ENCODE measurements around the gene VWA3A.
A peak's percentile ranks its signal among the peaks of the same experiment; 100 is the strongest.
"Not testable (repeated sequence)": the region's sequence is repeated elsewhere in the genome, so short reads cannot be mapped to it uniquely, and the experiment has no call there.

The VWA3A gene

DNA sequence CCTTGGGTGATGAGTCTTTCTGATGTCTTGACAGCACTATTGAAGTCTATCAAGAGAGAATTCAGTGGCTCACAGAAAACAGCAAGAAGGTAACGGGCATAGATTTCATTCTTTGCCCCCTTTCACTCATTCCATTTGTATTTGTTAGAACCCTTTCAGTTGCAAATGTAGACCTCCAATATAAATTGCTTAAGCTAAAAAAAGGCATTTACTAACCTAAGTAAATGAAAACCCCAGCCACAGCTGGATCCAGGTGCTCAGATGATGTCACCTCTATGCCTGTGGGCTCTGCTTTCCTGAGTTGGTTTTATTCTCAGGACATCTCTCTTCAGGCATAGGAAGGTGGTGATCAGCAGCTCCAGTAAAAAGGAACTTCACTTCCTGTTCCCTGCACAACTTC lies 11.1 kb downstream of the VWA3A start:
- Histone ChIP-seq H3K4me1 (ENCODE audit: control insufficient read depth, low read depth, low read length) (no peaks in the 10 kb centered on the region), H4K8ac (ENCODE audit: low read depth, low read length) (no peak overlapping the region), H3K23ac (ENCODE audit: low read length) (no peak overlapping the region), H3K4me3 (ENCODE audit: low read length) (no peak overlapping the region), H3K18ac (ENCODE audit: low read length) (no peak overlapping the region), H2AK5ac (ENCODE audit: low read length) (no peak overlapping the region), H4K5ac (ENCODE audit: low read length) (no peak overlapping the region), H3K9ac (ENCODE audit: low read length) (no peak overlapping the region), H3K56ac (ENCODE audit: low read length) (no peak overlapping the region), H3K36me3 (ENCODE audit: control insufficient read depth, insufficient read depth, low read length) (no peaks in the 10 kb centered on the region), H3K27ac (ENCODE audit: low read depth, low read length) (no peak overlapping the region), H2BK15ac (replicated peaks; ENCODE audit: low read depth) (no peak overlapping the region), H2BK120ac (ENCODE audit: low read depth, low read length) (no peak overlapping the region), H3K4me2 (ENCODE audit: low read length) (no peak overlapping the region), H3K27me3 (ENCODE audit: insufficient read depth, low read length, poor library complexity) (no peaks in the 10 kb centered on the region), H3K79me2 (ENCODE audit: control insufficient read depth, insufficient read depth, low read length) (no peaks in the 10 kb centered on the region), H2BK5ac (ENCODE audit: low read length) (no peak overlapping the region), H3K4ac (ENCODE audit: low read depth, low read length) (no peak overlapping the region), H3K79me1 (ENCODE audit: low read length) (no peaks in the 10 kb centered on the region)
- no peak for DNase-seq
- WGBS (ENCODE audit: extremely low coverage, insufficient coverage, low lambda C conversion rate) = no CpG with 5 or more reads among the region's 1 CpG

DNA sequence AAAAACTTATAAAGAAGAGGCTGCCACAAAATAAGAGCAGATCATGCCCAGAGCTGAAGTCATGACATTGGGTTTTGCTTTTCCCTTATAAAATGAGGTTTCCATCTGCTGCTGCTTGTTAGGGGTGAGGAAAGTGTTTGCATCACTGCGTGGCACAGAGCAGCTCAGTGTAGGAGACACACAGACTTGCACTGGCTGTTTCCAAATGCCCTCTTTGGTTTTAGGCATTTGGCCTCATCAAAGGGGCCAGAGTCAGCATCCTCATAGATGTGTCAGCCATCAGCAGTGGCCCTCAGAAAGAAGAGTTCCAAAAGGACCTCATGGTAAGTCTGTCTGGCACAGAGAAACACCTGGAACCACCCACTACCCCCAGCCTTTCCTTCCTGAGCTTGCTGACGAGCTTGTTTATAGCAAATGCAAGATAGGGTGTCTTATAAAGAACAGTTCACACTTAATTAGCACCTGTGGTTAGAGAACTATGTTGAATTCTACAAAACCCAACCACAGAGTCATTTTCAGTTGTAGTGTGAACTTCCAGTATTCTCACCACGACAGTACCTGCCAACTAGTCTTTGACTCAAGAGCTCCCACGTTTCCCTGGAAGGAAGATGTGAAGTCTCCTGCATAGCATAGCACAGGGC lies 17.0 kb downstream of the VWA3A start:
- H3K56ac ChIP-seq (ENCODE audit: low read length) = no peak overlapping the region
- H3K4ac ChIP-seq (ENCODE audit: low read depth, low read length) = no peak overlapping the region
- H3K79me2 ChIP-seq (ENCODE audit: control insufficient read depth, insufficient read depth, low read length) = no peaks in the 10 kb centered on the region
- H4K8ac ChIP-seq (ENCODE audit: low read depth, low read length) = no peak overlapping the region
- H3K18ac ChIP-seq (ENCODE audit: low read length) = no peak overlapping the region
- no peak overlapping the region for H2AK5ac ChIP-seq (ENCODE audit: low read length)
- H2BK5ac ChIP-seq (ENCODE audit: low read length) = no peak overlapping the region
- peak; percentile 21 for DNase-seq
- H2BK15ac ChIP-seq (replicated peaks; ENCODE audit: low read depth) = no peak overlapping the region
- no peaks in the 10 kb centered on the region for H3K4me1 ChIP-seq (ENCODE audit: control insufficient read depth, low read depth, low read length)
- H3K27ac ChIP-seq (ENCODE audit: low read depth, low read length) = no peak overlapping the region
- H3K23ac ChIP-seq (ENCODE audit: low read length) = no peak overlapping the region
- no peaks in the 10 kb centered on the region for H3K79me1 ChIP-seq (ENCODE audit: low read length)
- no peak overlapping the region for H3K4me2 ChIP-seq (ENCODE audit: low read length)
- H4K5ac ChIP-seq (ENCODE audit: low read length) = no peak overlapping the region
- H3K9ac ChIP-seq (ENCODE audit: low read length) = no peak overlapping the region
- H3K27me3 ChIP-seq (ENCODE audit: insufficient read depth, low read length, poor library complexity) = no peaks in the 10 kb centered on the region
- no peak overlapping the region for H2BK120ac ChIP-seq (ENCODE audit: low read depth, low read length)
- WGBS (ENCODE audit: extremely low coverage, insufficient coverage, low lambda C conversion rate) = no CpG with 5 or more reads among the region's 4 CpGs
- no peaks in the 10 kb centered on the region for H3K36me3 ChIP-seq (ENCODE audit: control insufficient read depth, insufficient read depth, low read length)
- H3K4me3 ChIP-seq (ENCODE audit: low read length) = no peak overlapping the region

DNA sequence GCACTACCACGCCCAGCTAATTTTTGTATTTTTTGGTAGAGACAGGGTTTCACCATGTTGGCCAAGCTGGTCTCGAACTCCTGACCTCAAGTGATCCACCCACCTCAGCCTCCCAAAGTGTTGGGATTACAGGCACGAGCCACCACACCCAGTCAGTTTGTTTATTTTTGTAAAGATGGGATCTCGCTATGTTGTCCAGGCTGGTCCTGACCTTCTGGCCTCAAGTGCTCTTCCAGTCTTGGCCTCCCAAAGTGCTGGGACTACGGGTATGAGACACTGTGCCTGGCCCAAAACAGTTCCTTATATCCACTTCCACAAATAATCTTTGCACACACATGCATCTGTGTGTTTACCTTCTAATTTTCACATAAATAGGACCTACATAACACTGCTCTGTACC lies 19.3 kb downstream of the VWA3A start:
- not testable (repeated sequence) for H2BK15ac ChIP-seq (replicated peaks; ENCODE audit: low read depth); H3K4me2 ChIP-seq (ENCODE audit: low read length); H3K4ac ChIP-seq (ENCODE audit: low read depth, low read length); H3K18ac ChIP-seq (ENCODE audit: low read length); H3K27me3 ChIP-seq (ENCODE audit: insufficient read depth, low read length, poor library complexity); H4K5ac ChIP-seq (ENCODE audit: low read length); H3K27ac ChIP-seq (ENCODE audit: low read depth, low read length); DNase-seq; H3K4me3 ChIP-seq (ENCODE audit: low read length); H2BK5ac ChIP-seq (ENCODE audit: low read length); H2BK120ac ChIP-seq (ENCODE audit: low read depth, low read length); H3K56ac ChIP-seq (ENCODE audit: low read length); H2AK5ac ChIP-seq (ENCODE audit: low read length); H3K79me1 ChIP-seq (ENCODE audit: low read length); H3K23ac ChIP-seq (ENCODE audit: low read length); H3K36me3 ChIP-seq (ENCODE audit: control insufficient read depth, insufficient read depth, low read length); H3K9ac ChIP-seq (ENCODE audit: low read length); H3K79me2 ChIP-seq (ENCODE audit: control insufficient read depth, insufficient read depth, low read length); H4K8ac ChIP-seq (ENCODE audit: low read depth, low read length); H3K4me1 ChIP-seq (ENCODE audit: control insufficient read depth, low read depth, low read length)
- WGBS (ENCODE audit: extremely low coverage, insufficient coverage, low lambda C conversion rate) = no CpG with 5 or more reads among the region's 5 CpGs

DNA sequence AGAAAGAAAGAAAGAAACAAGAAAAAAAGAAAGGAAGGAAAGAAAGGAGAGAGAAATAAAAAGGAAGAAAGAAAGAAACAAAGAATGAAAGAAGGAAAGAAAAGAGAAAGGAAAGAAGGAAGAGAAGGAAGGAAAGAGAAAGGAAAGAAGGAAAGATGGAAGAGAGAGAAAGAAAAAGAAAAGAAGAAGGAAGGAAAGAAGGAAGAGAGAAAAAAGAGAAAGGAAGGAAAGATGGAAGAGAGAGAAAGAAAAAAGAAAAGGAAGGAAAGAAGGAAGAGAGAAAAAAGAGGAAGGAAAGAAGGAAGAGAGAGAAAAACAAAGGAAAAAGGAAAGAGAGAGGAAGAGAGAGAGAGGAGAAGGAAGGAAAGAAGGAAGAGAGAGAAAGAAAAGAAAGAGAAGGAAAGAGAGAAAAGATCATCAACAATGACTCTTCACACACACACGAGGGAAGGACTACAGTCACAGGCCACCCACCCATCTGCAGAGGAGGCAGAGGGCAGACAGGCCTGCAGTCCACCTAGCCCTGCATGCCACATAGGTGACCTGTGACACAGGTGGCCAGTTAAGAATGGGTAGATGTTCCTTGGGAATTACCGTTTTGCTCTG lies 23.9 kb downstream of the VWA3A start:
- WGBS (ENCODE audit: extremely low coverage, insufficient coverage, low lambda C conversion rate) = no CpG with 5 or more reads among the region's 2 CpGs
- H3K27ac ChIP-seq (ENCODE audit: low read depth, low read length) = no peak overlapping the region

DNA sequence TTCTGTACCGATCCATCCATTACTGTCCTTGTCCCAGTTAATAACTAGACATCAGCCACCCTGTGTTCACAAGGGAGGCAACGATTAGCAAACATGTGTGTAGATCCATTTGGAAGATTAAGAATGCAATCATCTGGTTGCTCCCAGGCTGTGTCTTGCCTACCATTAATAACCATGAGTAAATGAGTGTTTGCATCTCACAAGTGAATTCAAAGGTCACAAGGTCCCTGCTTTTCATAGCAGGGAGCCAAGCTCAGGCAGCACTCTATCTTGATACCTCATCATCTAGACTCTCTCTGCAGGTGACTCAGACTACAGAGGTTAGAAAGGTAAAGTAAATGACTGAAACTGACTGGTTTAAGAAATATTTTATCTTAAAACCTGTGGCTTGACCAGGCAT lies 25.3 kb downstream of the VWA3A start:
- Histone ChIP-seq H3K79me2 (ENCODE audit: control insufficient read depth, insufficient read depth, low read length) (no peaks in the 10 kb centered on the region), H4K8ac (ENCODE audit: low read depth, low read length) (no peak overlapping the region), H2AK5ac (ENCODE audit: low read length) (no peak overlapping the region), H2BK15ac (replicated peaks; ENCODE audit: low read depth) (no peak overlapping the region), H3K56ac (ENCODE audit: low read length) (no peak overlapping the region), H3K18ac (ENCODE audit: low read length) (no peak overlapping the region), H3K4me2 (ENCODE audit: low read length) (no peak overlapping the region), H3K79me1 (ENCODE audit: low read length) (no peaks in the 10 kb centered on the region), H3K9ac (ENCODE audit: low read length) (no peak overlapping the region), H3K4me1 (ENCODE audit: control insufficient read depth, low read depth, low read length) (no peaks in the 10 kb centered on the region), H3K36me3 (ENCODE audit: control insufficient read depth, insufficient read depth, low read length) (no peaks in the 10 kb centered on the region), H2BK5ac (ENCODE audit: low read length) (no peak overlapping the region), H3K27ac (ENCODE audit: low read depth, low read length) (no peak overlapping the region), H3K23ac (ENCODE audit: low read length) (no peak overlapping the region), H3K4me3 (ENCODE audit: low read length) (no peak overlapping the region), H4K5ac (ENCODE audit: low read length) (no peak overlapping the region), H3K27me3 (ENCODE audit: insufficient read depth, low read length, poor library complexity) (no peaks in the 10 kb centered on the region), H3K4ac (ENCODE audit: low read depth, low read length) (no peak overlapping the region), H2BK120ac (ENCODE audit: low read depth, low read length) (no peak overlapping the region)
- no peak for DNase-seq
- WGBS (ENCODE audit: extremely low coverage, insufficient coverage, low lambda C conversion rate) = no CpG with 5 or more reads among the region's 2 CpGs

More for the DNA sequence above, 23.9 kb downstream of the VWA3A start:
- no peaks in the 10 kb centered on the region for H3K79me2 ChIP-seq (ENCODE audit: control insufficient read depth, insufficient read depth, low read length)
- no peak overlapping the region for H4K8ac ChIP-seq (ENCODE audit: low read depth, low read length)
- no peak overlapping the region for H3K4me3 ChIP-seq (ENCODE audit: low read length)
- H3K27me3 ChIP-seq (ENCODE audit: insufficient read depth, low read length, poor library complexity) = no peaks in the 10 kb centered on the region
- H2AK5ac ChIP-seq (ENCODE audit: low read length) = no peak overlapping the region
- no peaks in the 10 kb centered on the region for H3K36me3 ChIP-seq (ENCODE audit: control insufficient read depth, insufficient read depth, low read length)
- DNase-seq = no peak
- no peak overlapping the region for H3K4me2 ChIP-seq (ENCODE audit: low read length)
- no peak overlapping the region for H3K23ac ChIP-seq (ENCODE audit: low read length)
- no peak overlapping the region for H2BK120ac ChIP-seq (ENCODE audit: low read depth, low read length)
- H2BK5ac ChIP-seq (ENCODE audit: low read length) = no peak overlapping the region
- H3K79me1 ChIP-seq (ENCODE audit: low read length) = no peaks in the 10 kb centered on the region
- H4K5ac ChIP-seq (ENCODE audit: low read length) = no peak overlapping the region
- H2BK15ac ChIP-seq (replicated peaks; ENCODE audit: low read depth) = no peak overlapping the region
- no peak overlapping the region for H3K18ac ChIP-seq (ENCODE audit: low read length)
- no peak overlapping the region for H3K56ac ChIP-seq (ENCODE audit: low read length)
- no peak overlapping the region for H3K9ac ChIP-seq (ENCODE audit: low read length)
- no peak overlapping the region for H3K4ac ChIP-seq (ENCODE audit: low read depth, low read length)
- H3K4me1 ChIP-seq (ENCODE audit: control insufficient read depth, low read depth, low read length) = no peaks in the 10 kb centered on the region

DNA sequence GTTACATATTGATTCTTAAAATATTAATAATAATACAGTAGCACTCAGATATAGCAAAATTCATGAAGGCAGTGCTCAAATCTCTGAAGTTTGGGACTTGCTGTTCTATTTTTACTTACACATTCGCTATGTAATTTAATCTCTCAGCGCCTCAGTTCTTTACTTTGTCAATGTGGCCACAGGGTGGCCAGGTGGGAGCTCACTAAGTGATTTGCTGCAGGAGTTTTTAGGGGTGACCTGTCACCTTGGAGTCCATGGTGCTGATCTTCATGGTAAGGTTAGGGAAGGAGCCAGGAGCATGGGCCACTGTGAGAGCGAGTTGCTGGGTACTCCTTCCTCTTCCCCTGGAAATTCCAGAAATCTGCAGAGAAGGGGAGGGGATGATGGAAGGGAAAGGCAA lies 28.1 kb downstream of the VWA3A start:
- DNase-seq = peak; percentile 22
- Histone ChIP-seq H3K4me1 (ENCODE audit: control insufficient read depth, low read depth, low read length) (no peaks in the 10 kb centered on the region), H3K79me2 (ENCODE audit: control insufficient read depth, insufficient read depth, low read length) (no peaks in the 10 kb centered on the region), H3K9ac (ENCODE audit: low read length) (no peak overlapping the region), H3K23ac (ENCODE audit: low read length) (no peak overlapping the region), H4K8ac (ENCODE audit: low read depth, low read length) (no peak overlapping the region), H2BK15ac (replicated peaks; ENCODE audit: low read depth) (no peak overlapping the region), H3K4me3 (ENCODE audit: low read length) (no peak overlapping the region), H3K56ac (ENCODE audit: low read length) (no peak overlapping the region), H3K27ac (ENCODE audit: low read depth, low read length) (no peak overlapping the region), H4K5ac (ENCODE audit: low read length) (no peak overlapping the region), H2BK120ac (ENCODE audit: low read depth, low read length) (no peak overlapping the region), H3K79me1 (ENCODE audit: low read length) (no peaks in the 10 kb centered on the region), H3K18ac (ENCODE audit: low read length) (no peak overlapping the region), H3K4ac (ENCODE audit: low read depth, low read length) (no peak overlapping the region), H2BK5ac (ENCODE audit: low read length) (no peak overlapping the region), H3K4me2 (ENCODE audit: low read length) (no peak overlapping the region), H3K36me3 (ENCODE audit: control insufficient read depth, insufficient read depth, low read length) (no peaks in the 10 kb centered on the region), H3K27me3 (ENCODE audit: insufficient read depth, low read length, poor library complexity) (no peaks in the 10 kb centered on the region), H2AK5ac (ENCODE audit: low read length) (no peak overlapping the region)
- whole genome bisulfite sequencing (ENCODE audit: extremely low coverage, insufficient coverage, low lambda C conversion rate) = no CpG with 5 or more reads among the region's 3 CpGs

Data from mesendoderm (in vitro differentiated cells).